DOHH2 (cell line): ENCODE data around the gene BROX.

ENCODE experiments used
- H3F3A ChIP-seq: fragments of 200-600 bp; sonication (generic), shearing (Covaris generic); 2 replicates; pipeline ENCODE4 v1.6.0; 2016; ENCODE audit warnings: antibody characterized with exemption, mild to moderate bottlenecking; ENCODE audit not compliant: control insufficient read depth, insufficient read depth
- H3K27ac ChIP-seq: fragments of 200-600 bp; sonication (generic); 2 replicates; pipeline ENCODE4 v1.5.1; 2014; ENCODE audit warnings: low read depth, mild to moderate bottlenecking, low read length, moderate library complexity
- H3K27me3 ChIP-seq: fragments of 200-600 bp; sonication (generic); 2 replicates; pipeline ENCODE4 v1.6.1; 2014; ENCODE audit warnings: mild to moderate bottlenecking, low read length, mixed read lengths; ENCODE audit not compliant: control insufficient read depth
- H3K36me3 ChIP-seq: fragments of 200-600 bp; sonication (generic); 2 replicates; pipeline ENCODE4 v1.6.1; 2014; ENCODE audit warnings: mild to moderate bottlenecking, low read length, moderate library complexity, mixed read lengths; ENCODE audit not compliant: control insufficient read depth
- H3K4me1 ChIP-seq: fragments of 200-600 bp; sonication (generic); 2 replicates; pipeline ENCODE4 v1.6.1; 2014; ENCODE audit warnings: mild to moderate bottlenecking, low read length, mixed read lengths; ENCODE audit not compliant: control insufficient read depth
- H3K4me2 ChIP-seq: fragments of 200-600 bp; sonication (generic); 2 replicates; pipeline ENCODE4 v1.6.0; 2014; ENCODE audit warnings: mild to moderate bottlenecking, low read length, moderate library complexity
- H3K4me3 ChIP-seq: fragments of 200-600 bp; sonication (generic); 2 replicates; pipeline ENCODE4 v1.5.1; 2014; ENCODE audit warnings: mild to moderate bottlenecking, low read length, mixed read lengths
- H3K79me2 ChIP-seq: fragments of 200-600 bp; sonication (generic); 2 replicates; pipeline ENCODE4 v1.6.1; 2014; ENCODE audit warnings: mild to moderate bottlenecking, low read length, mixed read lengths; ENCODE audit not compliant: control insufficient read depth
- H3K9me2 ChIP-seq: fragments of 200-600 bp; sonication (generic); replicated peaks from 2 replicates; pipeline ENCODE4 v1.6.1; 2014; ENCODE audit warnings: mild to moderate bottlenecking, low read length, mixed read lengths; ENCODE audit not compliant: control insufficient read depth
- H3K9me3 ChIP-seq: fragments of 200-600 bp; sonication (generic); 2 replicates; pipeline ENCODE4 v1.6.1; 2014; ENCODE audit warnings: antibody characterized with exemption, low read length, mixed read lengths; ENCODE audit not compliant: control insufficient read depth, insufficient read depth
- H4K20me1 ChIP-seq: fragments of 200-600 bp; sonication (generic); 2 replicates; pipeline ENCODE4 v1.6.0; 2014; ENCODE audit warnings: low read depth, mild to moderate bottlenecking, antibody characterized with exemption, low read length, moderate library complexity; ENCODE audit not compliant: control insufficient read depth, insufficient read depth
- CTCF ChIP-seq: fragments of 200-600 bp; sonication (generic); IDR thresholded peaks from one replicate; pipeline ENCODE4 v1.5.1; 2014; ENCODE audit warnings: antibody characterized with exemption, mild to moderate bottlenecking, low read depth, low read length; ENCODE audit not compliant: poor library complexity, severe bottlenecking
- EZH2phosphoT487 ChIP-seq: fragments of 200-600 bp; sonication (generic); IDR thresholded peaks from 2 replicates; pipeline ENCODE4 v1.6.1; 2017; ENCODE audit warnings: borderline replicate concordance, mild to moderate bottlenecking, antibody characterized with exemption, low read length, moderate library complexity, mixed read lengths

BROX gene

GRCh38 chr1:222732216-222733159, 20.1 kb downstream of the BROX start:
- Histone ChIP-seq H3K27me3 (no peaks in the 10 kb centered on the region), H3K36me3 (peaks cover 66% of the 10 kb centered on the region), H3K4me2 (peak overlapping the region; percentile 52), H3K9me3 (no peaks in the 10 kb centered on the region), H3K9me2 (no peaks in the 10 kb centered on the region), H4K20me1 (no peaks in the 10 kb centered on the region), H3K4me1 (peaks cover 67% of the 10 kb centered on the region), H3F3A (peaks cover 28% of the 10 kb centered on the region), H3K79me2 (no peaks in the 10 kb centered on the region), H3K27ac (peak overlapping the region; percentile 91), H3K4me3 (peak overlapping the region; percentile 40)
- TF ChIP-seq CTCF: no peak
- no peak for TF ChIP-seq EZH2phosphoT487

GRCh38 chr1:222734740-222735139, 22.4 kb downstream of the BROX start:
- TF ChIP-seq EZH2phosphoT487: no peak
- no peak for TF ChIP-seq CTCF
- Histone ChIP-seq H4K20me1 (no peaks in the 10 kb centered on the region), H3K27me3 (no peaks in the 10 kb centered on the region), H3K4me3 (no peak overlapping the region), H3K9me2 (no peaks in the 10 kb centered on the region), H3K36me3 (peaks cover 46% of the 10 kb centered on the region), H3F3A (peaks cover 28% of the 10 kb centered on the region), H3K4me1 (peaks cover 74% of the 10 kb centered on the region), H3K4me2 (no peak overlapping the region), H3K9me3 (no peaks in the 10 kb centered on the region), H3K79me2 (no peaks in the 10 kb centered on the region), H3K27ac (no peak overlapping the region)

- TF ChIP-seq CTCF: no peak
- Histone ChIP-seq H3K4me1 (peaks cover 61% of the 10 kb centered on the region), H4K20me1 (no peaks in the 10 kb centered on the region), H3K27me3 (no peaks in the 10 kb centered on the region), H3K79me2 (no peaks in the 10 kb centered on the region), H3K4me2 (no peak overlapping the region), H3K9me3 (no peaks in the 10 kb centered on the region), H3K9me2 (no peaks in the 10 kb centered on the region), H3K36me3 (peaks cover 30% of the 10 kb centered on the region), H3F3A (peaks cover 25% of the 10 kb centered on the region), H3K27ac (no peak overlapping the region), H3K4me3 (no peak overlapping the region)
Observed at GRCh38 chr1:222736470-222736869, 24.1 kb downstream of the BROX start.
